ENCODE data around the gene ANTXR2. TPM values are rescaled to one million over a fixed set of nuclear protein-coding genes. Genes with fewer than 3 reads are reported as not detected.
A peak's percentile ranks its signal among the peaks of the same experiment; 100 is the strongest.

The ANTXR2 gene
- total RNA-seq, 2 donors from 2014 or later, result 13.6 to 16.4 TPM

DNA sequence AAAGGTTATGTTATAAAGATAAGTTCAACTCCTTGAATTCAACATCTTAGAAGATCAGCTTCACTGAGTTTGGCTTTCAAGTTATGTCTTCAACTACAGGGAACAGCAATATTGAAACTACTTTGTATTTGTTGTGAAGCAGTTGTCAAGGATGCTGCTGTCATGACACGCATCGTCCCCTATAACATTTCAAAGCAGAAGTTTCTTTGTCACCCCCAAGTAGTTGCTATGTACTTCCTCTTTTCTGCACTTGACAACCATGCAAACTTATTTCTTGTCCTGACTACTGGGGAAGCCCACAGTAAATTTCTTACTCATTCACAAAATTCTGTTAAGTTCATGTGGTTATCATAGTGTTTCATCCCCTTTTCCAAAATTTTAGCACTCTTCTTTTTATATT is 14.3 kb downstream of the ANTXR2 start:
- WGBS, 2 experiments (ENCODE audit: insufficient coverage in 1 of 2, insufficient read length in 1 of 2), result 92% methylated on average over 2 of the region's 2 CpGs; no CpG with 5 or more reads in 1 of the 2 experiments
- Histone ChIP-seq H3K27me3 (ENCODE audit: control insufficient read depth, insufficient read depth, low read length, poor library complexity, severe bottlenecking) (no peaks in the 10 kb centered on the region), H3K4me1 (ENCODE audit: control insufficient read depth, insufficient read depth, low read length) (no peaks in the 10 kb centered on the region), H3K36me3 (ENCODE audit: control insufficient read depth, insufficient read depth, low read length) (no peaks in the 10 kb centered on the region), H3K4me3 (ENCODE audit: low read length) (no peak overlapping the region), H3K9me3 (ENCODE audit: control insufficient read depth, low read length) (no peaks in the 10 kb centered on the region), H3K9ac (ENCODE audit: extremely low read depth, low read length, poor library complexity, severe bottlenecking) (no peak overlapping the region), H3K27ac (ENCODE audit: low read depth, low read length) (no peak overlapping the region)
- Mint-ChIP-seq H3K36me3 (ENCODE audit: low read depth) (no peaks in the 10 kb centered on the region), H3K4me3 (no peak overlapping the region), H3K9me3 (no peaks in the 10 kb centered on the region), H3K27me3 (ENCODE audit: insufficient read depth) (no peaks in the 10 kb centered on the region), H3K4me1 (peaks cover 10% of the 10 kb centered on the region), H3K27ac (no peak overlapping the region)
- TF ChIP-seq, protein P1, sequence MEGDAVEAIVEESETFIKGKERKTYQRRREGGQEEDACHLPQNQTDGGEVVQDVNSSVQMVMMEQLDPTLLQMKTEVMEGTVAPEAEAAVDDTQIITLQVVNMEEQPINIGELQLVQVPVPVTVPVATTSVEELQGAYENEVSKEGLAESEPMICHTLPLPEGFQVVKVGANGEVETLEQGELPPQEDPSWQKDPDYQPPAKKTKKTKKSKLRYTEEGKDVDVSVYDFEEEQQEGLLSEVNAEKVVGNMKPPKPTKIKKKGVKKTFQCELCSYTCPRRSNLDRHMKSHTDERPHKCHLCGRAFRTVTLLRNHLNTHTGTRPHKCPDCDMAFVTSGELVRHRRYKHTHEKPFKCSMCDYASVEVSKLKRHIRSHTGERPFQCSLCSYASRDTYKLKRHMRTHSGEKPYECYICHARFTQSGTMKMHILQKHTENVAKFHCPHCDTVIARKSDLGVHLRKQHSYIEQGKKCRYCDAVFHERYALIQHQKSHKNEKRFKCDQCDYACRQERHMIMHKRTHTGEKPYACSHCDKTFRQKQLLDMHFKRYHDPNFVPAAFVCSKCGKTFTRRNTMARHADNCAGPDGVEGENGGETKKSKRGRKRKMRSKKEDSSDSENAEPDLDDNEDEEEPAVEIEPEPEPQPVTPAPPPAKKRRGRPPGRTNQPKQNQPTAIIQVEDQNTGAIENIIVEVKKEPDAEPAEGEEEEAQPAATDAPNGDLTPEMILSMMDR (conservative IDR thresholded peaks at IDR 0.05), result no peak
- DNase-seq, result no peak

DNA sequence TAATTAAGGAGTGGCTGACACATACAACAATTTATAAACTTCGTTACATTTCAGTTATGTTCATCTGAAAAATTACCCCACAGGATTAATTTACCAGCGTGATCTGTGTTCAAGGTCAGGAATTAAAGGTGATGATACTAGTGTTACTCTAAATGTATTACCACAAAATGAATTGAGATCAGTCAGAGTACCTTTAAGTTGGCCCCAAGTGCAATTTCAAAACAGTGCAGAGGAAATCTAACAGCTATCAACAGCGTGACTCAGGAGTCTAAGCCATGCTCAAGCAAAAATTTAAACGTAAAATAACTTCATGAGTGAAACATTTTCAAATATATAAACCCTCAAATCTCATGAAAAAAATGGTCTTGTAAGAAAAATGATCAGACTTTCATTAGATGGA is 18.7 kb downstream of the ANTXR2 start:
- Histone ChIP-seq H3K9ac (ENCODE audit: extremely low read depth, low read length, poor library complexity, severe bottlenecking) (no peak overlapping the region), H3K4me3 (ENCODE audit: low read length) (no peak overlapping the region), H3K27ac (ENCODE audit: low read depth, low read length) (no peak overlapping the region), H3K4me1 (ENCODE audit: control insufficient read depth, insufficient read depth, low read length) (no peaks in the 10 kb centered on the region), H3K36me3 (ENCODE audit: control insufficient read depth, insufficient read depth, low read length) (no peaks in the 10 kb centered on the region), H3K9me3 (ENCODE audit: control insufficient read depth, low read length) (no peaks in the 10 kb centered on the region), H3K27me3 (ENCODE audit: control insufficient read depth, insufficient read depth, low read length, poor library complexity, severe bottlenecking) (no peaks in the 10 kb centered on the region)
- DNase-seq, result no peak
- Mint-ChIP-seq H3K36me3 (ENCODE audit: low read depth) (peaks cover 2% of the 10 kb centered on the region), H3K9me3 (no peaks in the 10 kb centered on the region), H3K27ac (peak overlapping the region; percentile 26), H3K4me3 (no peak overlapping the region), H3K27me3 (ENCODE audit: insufficient read depth) (no peaks in the 10 kb centered on the region), H3K4me1 (peaks cover 14% of the 10 kb centered on the region)
- TF ChIP-seq, protein P1 (conservative IDR thresholded peaks at IDR 0.05), result no peak
- WGBS, 2 experiments (ENCODE audit: insufficient coverage in 1 of 2, insufficient read length in 1 of 2), result 89% methylated on average over 4 of the region's 4 CpGs; no CpG with 5 or more reads in 1 of the 2 experiments

DNA sequence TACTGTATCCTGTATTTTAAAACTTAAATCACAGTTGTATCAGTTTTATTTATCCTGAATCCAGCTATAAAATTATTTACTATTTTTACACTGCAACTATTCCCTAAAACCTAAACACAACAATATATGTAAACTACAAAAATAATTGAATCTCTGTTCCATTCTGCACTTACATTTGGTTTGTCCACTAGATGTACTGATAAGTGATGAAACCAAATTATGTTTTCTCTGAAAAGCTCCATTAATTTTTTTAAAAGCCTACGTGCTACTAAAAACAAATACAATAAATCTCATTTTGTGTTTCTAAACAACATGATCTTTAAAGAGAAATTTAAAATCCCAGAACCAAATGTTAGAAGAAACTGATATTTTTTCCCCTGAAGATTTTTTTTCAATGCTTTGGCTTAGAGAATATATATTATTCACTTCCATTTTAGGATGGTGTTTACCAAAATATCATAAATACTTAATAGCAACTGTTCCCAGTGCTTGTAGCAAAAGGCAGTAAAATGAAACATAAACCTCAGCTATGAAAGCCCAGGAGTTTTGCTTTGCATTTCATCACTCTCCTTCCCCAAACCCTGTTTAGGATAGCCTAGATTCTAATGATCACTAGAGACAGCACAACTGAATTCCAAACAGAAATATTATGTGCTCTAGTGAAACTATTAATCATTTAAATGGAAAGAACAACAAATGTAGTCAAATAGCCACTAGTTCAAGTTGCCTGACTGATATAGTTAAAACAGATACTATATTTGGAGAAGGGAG is 19.7 kb downstream of the ANTXR2 start:
- DNase-seq, result no peak
- Histone ChIP-seq H3K4me3 (ENCODE audit: low read length) (no peak overlapping the region), H3K9me3 (ENCODE audit: control insufficient read depth, low read length) (no peaks in the 10 kb centered on the region), H3K4me1 (ENCODE audit: control insufficient read depth, insufficient read depth, low read length) (no peaks in the 10 kb centered on the region), H3K36me3 (ENCODE audit: control insufficient read depth, insufficient read depth, low read length) (no peaks in the 10 kb centered on the region), H3K27me3 (ENCODE audit: control insufficient read depth, insufficient read depth, low read length, poor library complexity, severe bottlenecking) (no peaks in the 10 kb centered on the region), H3K27ac (ENCODE audit: low read depth, low read length) (no peak overlapping the region), H3K9ac (ENCODE audit: extremely low read depth, low read length, poor library complexity, severe bottlenecking) (no peak overlapping the region)
- H3K9me3 Mint-ChIP-seq, result no peaks in the 10 kb centered on the region
- TF ChIP-seq, protein P1 (conservative IDR thresholded peaks at IDR 0.05), result no peak
- H3K27ac Mint-ChIP-seq, result no peak overlapping the region
- peaks cover 11% of the 10 kb centered on the region for H3K4me1 Mint-ChIP-seq
- no peak overlapping the region for H3K4me3 Mint-ChIP-seq
- H3K27me3 Mint-ChIP-seq (ENCODE audit: insufficient read depth), result no peaks in the 10 kb centered on the region
- H3K36me3 Mint-ChIP-seq (ENCODE audit: low read depth), result peaks cover 2% of the 10 kb centered on the region
- 93% methylated on average over 1 of the region's 1 CpG; no CpG with 5 or more reads in 1 of the 2 experiments for WGBS, 2 experiments (ENCODE audit: insufficient coverage in 1 of 2, insufficient read length in 1 of 2)

Measured in endodermal cell (in vitro differentiated cells).